Measurements from ENCODE around the gene PTGFR.

DNA sequence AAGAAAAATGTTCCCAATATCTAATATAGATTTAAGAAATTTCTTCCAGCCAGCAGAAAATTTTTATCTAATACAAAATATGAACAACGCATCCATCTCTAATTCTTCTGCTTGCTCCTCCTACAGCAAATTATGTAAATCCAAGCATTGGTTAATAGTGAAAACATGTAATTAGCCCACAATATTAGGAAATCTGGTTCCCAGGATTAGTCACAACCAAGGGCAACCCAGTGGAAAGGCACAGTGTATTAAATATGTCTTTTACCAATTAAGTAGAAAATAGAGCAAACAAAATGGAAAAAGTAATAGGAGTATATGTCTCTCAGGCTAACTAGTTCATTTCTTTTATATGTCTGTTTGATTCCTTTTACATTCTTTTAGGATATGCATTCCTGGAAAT, 70.0 kb downstream of the PTGFR start:
- TF ChIP-seq, protein P1, sequence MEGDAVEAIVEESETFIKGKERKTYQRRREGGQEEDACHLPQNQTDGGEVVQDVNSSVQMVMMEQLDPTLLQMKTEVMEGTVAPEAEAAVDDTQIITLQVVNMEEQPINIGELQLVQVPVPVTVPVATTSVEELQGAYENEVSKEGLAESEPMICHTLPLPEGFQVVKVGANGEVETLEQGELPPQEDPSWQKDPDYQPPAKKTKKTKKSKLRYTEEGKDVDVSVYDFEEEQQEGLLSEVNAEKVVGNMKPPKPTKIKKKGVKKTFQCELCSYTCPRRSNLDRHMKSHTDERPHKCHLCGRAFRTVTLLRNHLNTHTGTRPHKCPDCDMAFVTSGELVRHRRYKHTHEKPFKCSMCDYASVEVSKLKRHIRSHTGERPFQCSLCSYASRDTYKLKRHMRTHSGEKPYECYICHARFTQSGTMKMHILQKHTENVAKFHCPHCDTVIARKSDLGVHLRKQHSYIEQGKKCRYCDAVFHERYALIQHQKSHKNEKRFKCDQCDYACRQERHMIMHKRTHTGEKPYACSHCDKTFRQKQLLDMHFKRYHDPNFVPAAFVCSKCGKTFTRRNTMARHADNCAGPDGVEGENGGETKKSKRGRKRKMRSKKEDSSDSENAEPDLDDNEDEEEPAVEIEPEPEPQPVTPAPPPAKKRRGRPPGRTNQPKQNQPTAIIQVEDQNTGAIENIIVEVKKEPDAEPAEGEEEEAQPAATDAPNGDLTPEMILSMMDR (IDR thresholded peaks at IDR 0.05; ENCODE audit: poor library complexity), result no peak
- no peak for TF ChIP-seq EZH2phosphoT487 (IDR thresholded peaks at IDR 0.05; ENCODE audit: low read depth, severe bottlenecking, unreplicated experiment)
